ENCODE data around the gene ZNF140. TPM values are rescaled to one million over a fixed set of nuclear protein-coding genes. Genes with fewer than 3 reads are reported as not detected.

ZNF140 gene
- total and polyA plus RNA-seq, 9 donors = 17.8 to 26.3 (median 21.1) TPM

GRCh38 chr12:133046698-133047097, 34.0 kb upstream of the ZNF140 start:
- TF ChIP-seq EP300 (IDR thresholded peaks at IDR 0.05) (no peak), POLR2A (IDR thresholded peaks at IDR 0.05) (no peak), CTCF (IDR thresholded peaks at IDR 0.05) (no peak)
- WGBS, 3 donors = 94 to 97% (median 96%) methylated on average over 3 of the region's 3 CpGs
- no peaks in the 10 kb centered on the region for H3K4me1 ChIP-seq (ENCODE audit: insufficient read depth)
- H3K36me3 ChIP-seq = peaks cover 23% of the 10 kb centered on the region
- no peak for DNase-seq
- H3K27me3 ChIP-seq = no peaks in the 10 kb centered on the region
- H3K27ac ChIP-seq = no peak overlapping the region
- intact Hi-C loops (cut with DNase I) = no loop called here
- H3K4me3 ChIP-seq = no peak overlapping the region
- H3K9me3 ChIP-seq = peaks cover 54 to 94% of the 10 kb centered on the region in 2 donors

GRCh38 chr12:133057446-133057845, 23.3 kb upstream of the ZNF140 start:
- H3K36me3 ChIP-seq = peaks cover 5% of the 10 kb centered on the region
- no peak overlapping the region for H3K4me3 ChIP-seq
- intact Hi-C loops (cut with DNase I) = no loop called here
- no peaks in the 10 kb centered on the region for H3K27me3 ChIP-seq
- no peaks in the 10 kb centered on the region for H3K4me1 ChIP-seq (ENCODE audit: insufficient read depth)
- TF ChIP-seq CTCF (IDR thresholded peaks at IDR 0.05) (no peak), EP300 (IDR thresholded peaks at IDR 0.05) (no peak), POLR2A (IDR thresholded peaks at IDR 0.05) (no peak)
- DNase-seq = no peak
- 96 to 99% (median 97%) methylated on average over 5 of the region's 5 CpGs for WGBS, 3 donors
- no peak overlapping the region for H3K27ac ChIP-seq
- peaks cover 34 to 50% of the 10 kb centered on the region in 2 donors for H3K9me3 ChIP-seq

GRCh38 chr12:133058203-133059113, 22.3 kb upstream of the ZNF140 start:
- no peak overlapping the region for H3K4me3 ChIP-seq
- H3K36me3 ChIP-seq = no peaks in the 10 kb centered on the region
- WGBS, 3 donors = 95 to 97% (median 97%) methylated on average over 8 of the region's 8 CpGs
- no peaks in the 10 kb centered on the region for H3K4me1 ChIP-seq (ENCODE audit: insufficient read depth)
- peaks cover 30 to 49% of the 10 kb centered on the region in 2 donors for H3K9me3 ChIP-seq
- no peak overlapping the region for H3K27ac ChIP-seq
- DNase-seq = no peak
- TF ChIP-seq EP300 (IDR thresholded peaks at IDR 0.05) = no peak
- H3K27me3 ChIP-seq = no peaks in the 10 kb centered on the region
- intact Hi-C loops (cut with DNase I) = no loop called here

- Histone ChIP-seq H3K4me1 (ENCODE audit: insufficient read depth) (no peaks in the 10 kb centered on the region), H3K27ac (no peak overlapping the region), H3K27me3 (no peaks in the 10 kb centered on the region), H3K9me3 (peaks cover 38 to 65% of the 10 kb centered on the region in 2 donors), H3K36me3 (no peaks in the 10 kb centered on the region), H3K4me3 (no peak overlapping the region)
- DNase-seq = no peak
- WGBS, 3 donors = 96 to 100% (median 97%) methylated on average over 1 of the region's 1 CpG
- intact Hi-C loops (cut with DNase I) = no loop called here
- no peak for TF ChIP-seq EP300 (IDR thresholded peaks at IDR 0.05)
- no peak for TF ChIP-seq POLR2A (IDR thresholded peaks at IDR 0.05)
Measured at GRCh38 chr12:133061954-133062353, 18.8 kb upstream of the ZNF140 start.

- no peaks in the 10 kb centered on the region for H3K27me3 ChIP-seq
- no peak overlapping the region for H3K27ac ChIP-seq
- WGBS, 3 donors = 95 to 100% (median 97%) methylated on average over 1 of the region's 1 CpG
- no peak for DNase-seq
- no peak overlapping the region for H3K4me3 ChIP-seq
- H3K9me3 ChIP-seq = peaks cover 29 to 62% of the 10 kb centered on the region in 2 donors
- no peaks in the 10 kb centered on the region for H3K4me1 ChIP-seq (ENCODE audit: insufficient read depth)
- H3K36me3 ChIP-seq = no peaks in the 10 kb centered on the region
- intact Hi-C loops (cut with DNase I) = no loop called here
- TF ChIP-seq POLR2A (IDR thresholded peaks at IDR 0.05) (no peak), CTCF (IDR thresholded peaks at IDR 0.05) (no peak), EP300 (IDR thresholded peaks at IDR 0.05) (no peak)
Measured at GRCh38 chr12:133063556-133063955, 17.2 kb upstream of the ZNF140 start.

All from ovary (tissue), 9 donors.